ENCODE results near the gene TPD52L3.

Gene TPD52L3

GRCh38 chr9:6328103-6328502, at the start of gene TPD52L3:
Gene TPD52L3, plus strand, starts transcription at chr9:6328375. Its CDS starts 221 bp downstream, at chr9:6328596.
- TF ChIP-seq EGR1 (IDR thresholded peaks at IDR 0.05), result no peak
- TF ChIP-seq TAF1 (IDR thresholded peaks at IDR 0.05; ENCODE audit: low read depth), result no peak
- TF ChIP-seq FOXM1 (IDR thresholded peaks at IDR 0.05; ENCODE audit: borderline replicate concordance, low read depth), result no peak
- TF ChIP-seq CEBPB (IDR thresholded peaks at IDR 0.05), result no peak
- no peak for TF ChIP-seq NFIC (IDR thresholded peaks at IDR 0.05)
- TF ChIP-seq TEAD4 (IDR thresholded peaks at IDR 0.05), result no peak
- TF ChIP-seq TCF12 (IDR thresholded peaks at IDR 0.05; ENCODE audit: low read depth), result no peak
- TF ChIP-seq CREB1 (IDR thresholded peaks at IDR 0.05; ENCODE audit: low read depth), result no peak
- TF ChIP-seq MAX (IDR thresholded peaks at IDR 0.05), result no peak
- TF ChIP-seq USF1 (IDR thresholded peaks at IDR 0.05), result no peak
- TF ChIP-seq EP300 (IDR thresholded peaks at IDR 0.05; ENCODE audit: borderline replicate concordance), result no peak
- no peak for TF ChIP-seq REST (IDR thresholded peaks at IDR 0.05; ENCODE audit: low read depth)
- no peak for TF ChIP-seq RAD21 (IDR thresholded peaks at IDR 0.05; ENCODE audit: low read depth)
- no peak for TF ChIP-seq ZBTB7A (IDR thresholded peaks at IDR 0.05; ENCODE audit: low read depth)
- no peak for TF ChIP-seq YY1 (IDR thresholded peaks at IDR 0.05; ENCODE audit: low read depth)

- 0 out of 2 replicates have a peak, but pooled peaks have one; percentile 27 for TF ChIP-seq MAX (IDR thresholded peaks at IDR 0.05)
- 0 out of 2 replicates have a peak, but pooled peaks have one; percentile 21 for TF ChIP-seq USF1 (IDR thresholded peaks at IDR 0.05)
- TF ChIP-seq RAD21 (IDR thresholded peaks at IDR 0.05; ENCODE audit: low read depth), result no peak
- no peak for TF ChIP-seq ZBTB7A (IDR thresholded peaks at IDR 0.05; ENCODE audit: low read depth)
These were observed 26.3 kb upstream of the TPD52L3 start for GRCh38 chr9:6301858-6302257.

- TF ChIP-seq TAF1 (IDR thresholded peaks at IDR 0.05; ENCODE audit: low read depth), result no peak
- no peak for TF ChIP-seq CREB1 (IDR thresholded peaks at IDR 0.05; ENCODE audit: low read depth)
- TF ChIP-seq FOXM1 (IDR thresholded peaks at IDR 0.05; ENCODE audit: borderline replicate concordance, low read depth), result no peak
- no peak for TF ChIP-seq TEAD4 (IDR thresholded peaks at IDR 0.05)
- peak; percentile 34; the same call in 1 of the 2 replicates for TF ChIP-seq CEBPB (IDR thresholded peaks at IDR 0.05)
- no peak for TF ChIP-seq USF1 (IDR thresholded peaks at IDR 0.05)
These were observed 25.8 kb upstream of the TPD52L3 start for GRCh38 chr9:6302417-6302816.

GRCh38 chr9:6304232-6304631, 23.9 kb upstream of the TPD52L3 start:
- TF ChIP-seq EGR1 (IDR thresholded peaks at IDR 0.05) (no peak), MAX (IDR thresholded peaks at IDR 0.05) (no peak), CEBPB (IDR thresholded peaks at IDR 0.05) (no peak), RAD21 (IDR thresholded peaks at IDR 0.05; ENCODE audit: low read depth) (no peak), NFIC (IDR thresholded peaks at IDR 0.05) (no peak), TCF12 (IDR thresholded peaks at IDR 0.05; ENCODE audit: low read depth) (no peak), USF1 (IDR thresholded peaks at IDR 0.05) (no peak), EP300 (IDR thresholded peaks at IDR 0.05; ENCODE audit: borderline replicate concordance) (no peak), TEAD4 (IDR thresholded peaks at IDR 0.05) (no peak), CREB1 (IDR thresholded peaks at IDR 0.05; ENCODE audit: low read depth) (no peak), TAF1 (IDR thresholded peaks at IDR 0.05; ENCODE audit: low read depth) (no peak), FOXM1 (IDR thresholded peaks at IDR 0.05; ENCODE audit: borderline replicate concordance, low read depth) (no peak), YY1 (IDR thresholded peaks at IDR 0.05; ENCODE audit: low read depth) (no peak), ZBTB7A (IDR thresholded peaks at IDR 0.05; ENCODE audit: low read depth) (no peak), REST (IDR thresholded peaks at IDR 0.05; ENCODE audit: low read depth) (no peak)

- TF ChIP-seq USF1 (IDR thresholded peaks at IDR 0.05), result no peak
- TF ChIP-seq CEBPB (IDR thresholded peaks at IDR 0.05), result no peak
- peak; percentile 86 for TF ChIP-seq RAD21 (IDR thresholded peaks at IDR 0.05; ENCODE audit: low read depth)
These were observed 22.1 kb upstream of the TPD52L3 start for GRCh38 chr9:6305954-6306563.
